ENCODE results near the gene PTPRC.

PTPRC gene

DNA sequence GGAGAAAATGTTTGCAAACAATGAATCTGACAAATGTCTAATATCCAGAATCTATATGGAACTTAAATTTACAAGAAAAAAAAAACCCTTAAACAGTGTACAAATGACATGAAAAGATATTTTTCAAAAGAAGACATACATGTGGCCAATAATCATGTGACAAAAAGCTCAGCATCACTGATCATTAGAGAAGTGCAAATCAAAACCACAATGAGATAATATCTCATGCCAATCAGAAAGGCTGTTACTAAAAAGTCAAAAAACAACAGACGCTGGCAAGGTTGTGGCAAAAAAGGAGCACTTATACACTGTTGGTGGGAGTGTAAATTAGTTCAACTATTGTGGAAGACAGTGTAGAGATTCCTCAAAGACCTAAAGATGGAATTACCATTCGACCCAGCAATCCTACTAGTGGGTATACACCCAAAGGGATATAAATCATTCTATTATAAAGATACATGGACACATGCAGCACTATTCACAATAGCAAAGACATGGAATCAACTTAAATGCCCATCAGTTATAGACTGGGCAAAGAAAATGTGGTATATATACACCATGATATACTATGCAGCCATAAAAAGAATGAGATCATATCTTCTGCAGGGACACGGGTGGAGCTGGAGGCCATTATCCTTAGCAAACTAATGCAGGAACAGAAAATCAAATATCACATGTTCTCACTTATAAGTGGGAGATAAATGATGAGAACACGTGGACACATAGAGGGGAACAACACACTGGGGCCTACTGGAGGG is 123.2 kb downstream of the PTPRC start:
- no peak for DNase-seq (ENCODE audit: low read depth)

DNA sequence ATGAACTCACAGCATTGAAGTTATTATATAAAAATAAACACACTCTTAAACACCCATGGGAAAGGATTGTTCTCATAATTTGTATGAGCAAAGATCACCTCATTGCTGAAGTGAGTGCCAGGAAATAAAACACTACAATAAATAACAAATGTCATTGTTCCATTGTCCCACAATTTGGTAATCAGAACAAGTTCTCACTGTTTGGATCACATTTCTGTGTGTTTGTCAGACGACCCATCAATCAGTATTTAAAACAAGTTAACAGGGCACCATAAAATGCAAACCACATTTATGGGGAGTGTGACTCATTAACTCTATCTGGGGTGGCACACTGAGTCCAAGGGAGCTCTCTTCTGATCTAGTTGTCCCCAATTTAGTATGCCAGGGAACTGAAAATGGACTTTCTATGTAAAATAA is 124.5 kb downstream of the PTPRC start:
- DNase-seq (ENCODE audit: low read depth) = no peak

DNA sequence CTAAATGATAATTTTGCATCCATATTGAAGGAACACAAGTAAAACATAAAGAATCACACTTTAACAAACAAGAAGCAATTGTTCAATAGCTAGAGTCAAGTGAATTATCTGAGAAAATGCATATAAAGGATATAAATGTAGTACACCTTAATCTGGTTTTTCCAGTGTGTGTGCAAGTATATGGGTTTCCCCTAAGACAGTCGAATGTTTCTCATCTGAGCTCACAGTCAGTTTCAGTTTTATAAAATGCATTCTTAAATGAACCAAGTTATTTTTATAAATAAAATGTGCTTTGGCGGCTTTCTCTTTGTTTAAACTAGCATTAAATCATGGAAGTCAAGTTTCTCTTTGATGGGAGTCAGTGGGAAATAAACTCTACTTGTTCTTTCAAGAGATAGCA is 125.9 kb downstream of the PTPRC start:
- no peak for DNase-seq (ENCODE audit: low read depth)

DNA sequence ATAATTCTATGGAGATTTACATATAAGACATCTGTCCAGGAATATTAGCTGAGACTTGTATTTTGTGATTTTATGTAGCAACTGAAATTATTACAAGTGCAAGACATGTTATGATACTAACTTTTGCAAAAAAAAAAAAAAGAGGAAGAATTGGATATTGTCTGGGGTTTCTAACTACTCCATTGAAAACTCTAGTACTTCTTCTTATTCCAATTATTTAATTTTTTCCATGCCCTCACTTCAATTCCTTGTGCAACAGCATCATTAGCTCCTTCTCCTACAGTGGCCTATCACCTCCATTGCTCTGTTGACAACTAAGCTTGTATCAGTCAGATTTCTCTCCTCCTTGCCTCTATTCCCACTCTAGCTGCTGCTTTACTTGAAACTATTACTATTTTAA is 126.6 kb downstream of the PTPRC start:
- DNase-seq (ENCODE audit: low read depth) = no peak

DNA sequence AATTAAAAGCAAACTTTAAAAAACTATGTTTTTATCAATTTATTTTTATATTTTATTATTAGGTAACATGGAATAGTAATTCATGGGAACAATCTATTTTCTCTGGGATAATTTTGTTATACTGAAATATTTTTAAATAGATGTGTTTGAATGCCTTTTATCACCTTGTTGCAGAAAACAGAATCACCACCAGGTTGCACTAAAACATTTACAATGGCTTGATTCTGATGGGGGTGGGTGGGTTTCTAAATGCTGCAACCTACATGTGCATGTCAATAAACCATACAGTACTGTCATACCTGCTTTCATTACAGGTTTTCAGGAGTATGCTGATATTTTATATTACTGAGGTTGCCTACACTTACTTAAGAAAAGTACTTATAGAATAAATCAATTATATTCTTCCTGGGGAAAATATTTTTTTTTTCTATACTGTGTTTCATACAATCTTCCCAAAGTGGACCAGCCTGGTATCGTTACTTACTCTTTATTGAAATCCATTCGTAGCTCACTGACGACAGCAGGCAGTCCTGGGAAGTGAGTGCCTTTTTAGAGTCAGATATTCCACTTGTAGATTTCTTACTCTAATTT is 132.8 kb downstream of the PTPRC start:
- DNase-seq (ENCODE audit: low read depth) = no peak

DNA sequence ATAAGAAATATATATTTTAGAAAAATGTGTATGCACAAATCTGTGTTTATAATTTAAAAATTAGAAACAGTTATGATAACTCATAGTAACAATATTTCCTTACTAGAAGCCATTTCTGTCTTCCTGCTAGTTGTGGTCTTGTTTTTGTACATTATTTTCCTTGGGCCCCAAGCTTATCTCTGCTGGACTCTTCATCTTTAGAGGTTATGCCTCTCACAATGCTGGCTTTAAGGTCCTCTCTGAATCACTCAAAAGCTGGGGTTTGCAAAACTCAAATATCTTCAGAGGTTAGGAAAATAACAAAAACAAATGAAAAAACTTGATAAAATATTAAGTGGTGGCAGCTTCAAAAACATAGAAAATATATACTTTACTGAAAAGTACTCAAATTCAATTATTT is 133.8 kb downstream of the PTPRC start:
- no peak for DNase-seq (ENCODE audit: low read depth)

DNA sequence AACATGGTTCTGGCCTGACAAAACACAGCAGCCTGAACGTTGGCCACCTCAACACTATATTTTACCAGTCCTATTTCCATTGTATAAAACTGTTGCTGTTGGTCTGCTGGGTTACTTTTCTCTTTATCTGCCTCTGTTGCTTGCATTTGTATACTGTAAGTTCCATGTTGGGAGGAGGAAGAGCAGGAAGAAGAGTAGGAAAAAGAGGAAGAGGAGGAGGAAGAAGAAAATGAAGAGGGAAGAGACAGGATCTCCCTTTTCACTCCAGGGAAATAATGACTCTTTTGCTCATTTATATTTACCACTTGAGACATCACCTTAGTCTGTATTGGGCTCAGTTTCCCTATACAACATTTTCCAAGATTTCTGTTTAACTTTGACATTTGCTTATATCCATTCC is 134.2 kb downstream of the PTPRC start:
- DNase-seq (ENCODE audit: low read depth) = no peak

DNA sequence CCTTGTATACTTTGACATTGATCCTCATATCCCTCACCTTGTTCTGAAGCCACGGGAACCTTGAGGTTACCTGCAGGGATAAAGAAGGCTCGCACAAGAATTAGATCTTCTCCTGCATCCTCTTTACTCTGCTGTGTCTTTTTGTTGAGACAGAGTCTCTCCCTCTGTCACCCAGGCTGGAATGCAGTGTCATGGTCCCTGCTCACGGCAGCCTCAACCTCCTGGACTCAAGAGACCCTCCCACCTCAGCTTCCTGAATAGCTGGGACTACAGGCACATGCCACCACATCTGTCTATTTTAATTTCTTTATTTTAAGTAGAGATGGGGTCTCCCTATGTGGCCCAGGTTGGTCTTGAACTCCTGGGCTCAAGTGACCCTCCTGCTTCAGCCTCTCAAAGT is 134.7 kb downstream of the PTPRC start:
- no peak for DNase-seq (ENCODE audit: low read depth)

DNA sequence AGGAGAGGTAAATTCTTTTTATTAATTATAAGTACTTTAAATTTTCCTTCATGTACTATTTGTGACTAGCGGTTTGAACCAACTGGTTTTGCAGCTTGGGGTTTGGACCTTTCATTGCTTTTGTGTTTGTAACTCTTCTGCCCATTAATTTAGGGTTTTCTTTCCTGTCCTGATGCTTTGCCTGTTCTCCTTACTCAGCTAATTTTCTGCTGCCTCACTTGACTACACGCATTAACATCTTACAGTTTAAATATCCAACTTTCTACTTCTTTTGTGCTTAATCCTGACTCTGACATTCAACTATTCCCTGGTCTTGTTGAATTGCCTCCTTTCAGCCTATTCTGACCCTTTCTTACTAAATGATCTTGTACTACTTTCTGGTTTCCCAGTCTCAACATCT is 135.6 kb downstream of the PTPRC start:
- DNase-seq (ENCODE audit: low read depth) = no peak

DNA sequence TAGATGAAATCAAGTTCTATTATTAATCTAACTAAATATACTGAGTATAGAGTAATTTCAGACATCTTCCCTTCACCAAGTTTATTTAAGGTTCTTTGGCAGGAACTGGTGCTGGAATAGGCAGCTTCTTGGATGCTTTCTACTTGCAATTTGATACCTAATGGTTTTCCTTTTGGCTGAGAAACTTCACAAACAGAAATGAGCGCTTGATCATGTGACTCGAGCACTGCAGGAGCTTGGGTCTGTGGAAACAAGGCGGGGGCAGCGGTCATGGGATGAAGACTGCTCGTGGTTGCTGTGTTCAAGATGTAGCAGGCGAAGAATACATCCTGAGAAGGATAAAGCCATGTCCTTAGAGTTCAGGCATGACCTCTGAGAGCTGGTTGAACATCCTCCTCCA is 136.8 kb downstream of the PTPRC start:
- no peak for DNase-seq (ENCODE audit: low read depth)

DNA sequence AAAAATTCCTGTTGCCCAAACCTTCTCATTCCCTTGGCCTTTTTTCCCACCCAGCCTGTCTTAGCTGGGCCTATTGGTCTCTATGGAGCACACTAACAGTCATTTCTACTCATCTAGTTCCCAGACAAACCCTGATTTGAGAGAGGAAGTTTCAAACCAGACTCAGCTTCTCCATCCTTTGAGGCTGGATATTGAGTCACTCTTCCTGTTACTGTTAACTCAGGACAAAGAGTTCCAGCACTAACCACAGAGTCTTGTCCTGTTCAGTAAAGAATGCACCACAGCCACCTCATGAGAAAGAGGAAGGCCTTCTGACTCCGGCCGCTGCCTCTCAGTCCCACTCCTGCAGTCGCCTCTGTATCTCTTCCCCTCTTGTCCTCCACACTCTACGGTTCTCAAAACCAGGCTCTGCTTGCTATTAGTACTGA is 137.8 kb downstream of the PTPRC start:
- no peak for DNase-seq (ENCODE audit: low read depth)

DNA sequence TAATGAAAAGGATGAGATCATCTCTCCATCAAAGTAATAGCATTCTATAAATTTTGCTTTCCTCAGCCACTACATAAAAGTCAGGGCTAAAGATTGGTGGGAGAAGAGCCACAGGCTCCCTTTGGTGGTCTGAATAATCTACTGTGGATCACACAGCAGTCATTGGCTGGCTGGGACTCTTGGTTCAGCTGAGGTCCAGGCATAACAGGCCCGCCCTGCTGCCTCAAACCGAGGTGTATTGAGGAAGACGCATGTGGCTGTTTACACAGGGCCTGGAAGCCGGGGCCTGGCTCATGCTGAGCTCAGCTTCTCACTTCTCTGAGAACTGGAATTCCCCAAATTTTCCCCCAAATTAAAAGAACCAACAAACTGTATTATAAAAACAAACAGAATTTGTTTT is 139.2 kb downstream of the PTPRC start:
- DNase-seq (ENCODE audit: low read depth) = no peak

DNA sequence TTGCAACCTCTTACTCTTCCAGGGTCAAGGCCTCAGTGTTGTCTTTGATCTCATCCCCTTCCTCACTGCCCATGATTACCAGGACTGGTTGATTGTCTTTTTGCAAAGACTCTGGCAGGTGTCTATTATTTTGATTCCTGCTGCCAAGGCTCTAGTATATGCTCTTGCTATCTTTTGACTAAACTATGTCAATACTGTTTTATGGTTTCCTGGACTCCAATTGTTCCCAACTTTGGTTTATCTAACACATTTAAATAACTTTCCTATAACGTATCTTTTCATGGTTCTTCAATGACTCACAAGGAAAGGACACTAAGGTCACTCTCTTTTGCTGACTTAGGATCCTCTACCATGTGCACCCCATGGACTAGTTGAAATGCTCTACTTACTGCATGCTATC is 141.5 kb downstream of the PTPRC start:
- DNase-seq (ENCODE audit: low read depth) = no peak

DNA sequence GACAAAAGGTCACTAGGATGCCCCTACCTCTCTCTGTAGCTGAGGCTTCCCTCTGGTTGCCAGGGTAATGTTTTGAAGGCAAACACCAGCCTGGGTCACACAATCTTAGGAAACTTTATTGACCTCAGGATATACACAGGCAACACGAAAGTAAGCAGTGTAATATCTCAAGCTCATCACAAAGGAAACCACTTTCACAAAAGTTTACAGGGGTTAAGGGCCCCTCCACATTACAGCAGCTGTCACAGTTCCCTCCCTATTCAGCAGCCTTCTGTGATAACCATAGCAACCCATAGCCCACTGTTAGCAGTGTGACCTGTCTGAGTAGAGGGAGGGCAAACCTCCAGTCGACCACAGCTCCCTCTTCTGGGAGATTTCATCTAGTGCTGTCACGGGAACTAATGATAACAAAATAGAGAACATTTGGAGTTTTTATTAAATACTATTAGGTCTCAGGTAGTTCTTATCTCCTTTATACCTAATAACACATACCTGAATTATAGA is 149.8 kb downstream of the PTPRC start:
- DNase-seq (ENCODE audit: low read depth) = no peak

DNA sequence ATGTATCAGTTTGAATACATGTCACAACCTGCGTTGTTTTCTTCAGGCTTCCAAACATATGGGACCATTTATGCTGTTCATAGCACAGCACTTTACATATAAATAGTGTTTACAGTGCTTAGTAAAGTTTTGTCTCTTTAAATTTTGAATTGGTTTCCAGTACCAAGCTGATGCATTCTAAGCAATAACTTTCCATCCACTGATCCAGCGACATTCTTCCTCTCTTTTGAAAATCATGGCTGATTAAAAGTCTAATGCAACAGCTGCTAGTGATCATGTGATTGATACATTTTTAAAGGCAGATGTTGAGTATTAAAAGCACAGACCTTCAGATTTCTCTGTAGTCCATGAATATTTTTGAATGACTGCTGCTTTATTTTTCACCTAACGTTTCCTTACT is 154.9 kb downstream of the PTPRC start:
- DNase-seq (ENCODE audit: low read depth) = no peak

DNA sequence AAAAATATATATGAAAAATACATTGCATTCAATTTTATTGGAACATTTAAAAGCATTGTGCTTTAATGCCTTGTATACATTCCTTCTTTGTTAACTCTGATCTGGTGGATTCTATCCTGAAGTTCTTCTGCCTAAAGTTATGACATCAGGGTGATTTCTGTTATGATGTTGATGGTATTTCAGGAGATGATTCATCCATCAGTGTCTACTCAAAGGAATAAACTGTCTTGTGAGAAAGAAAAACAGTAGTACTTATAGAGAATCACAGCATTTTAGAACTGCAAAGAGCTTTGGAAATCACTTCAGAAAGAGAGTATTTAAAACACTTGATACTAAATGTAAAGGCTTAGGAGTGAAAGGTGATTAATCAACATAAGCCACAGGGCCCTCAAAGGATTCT is 155.7 kb downstream of the PTPRC start:
- DNase-seq (ENCODE audit: low read depth) = no peak

DNA sequence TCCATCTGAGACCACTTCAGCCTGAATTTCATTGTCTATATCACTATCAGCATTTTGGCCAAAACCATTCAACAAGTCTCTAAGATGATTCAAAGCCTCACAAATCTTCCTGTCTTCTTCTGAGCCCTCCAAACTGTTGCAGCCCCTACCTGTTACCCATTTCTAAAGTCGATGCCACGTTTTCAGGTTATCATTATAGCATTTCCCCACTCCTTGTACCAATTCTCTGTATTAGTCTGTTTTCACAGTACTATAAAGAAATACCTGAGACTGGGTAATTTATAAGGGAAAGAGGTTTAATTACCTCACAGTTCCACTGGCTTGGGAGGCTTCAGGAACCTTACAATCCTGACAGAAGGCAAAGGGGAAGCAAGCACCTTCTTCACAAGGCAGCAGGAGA is 158.8 kb downstream of the PTPRC start:
- DNase-seq (ENCODE audit: low read depth) = no peak

DNA sequence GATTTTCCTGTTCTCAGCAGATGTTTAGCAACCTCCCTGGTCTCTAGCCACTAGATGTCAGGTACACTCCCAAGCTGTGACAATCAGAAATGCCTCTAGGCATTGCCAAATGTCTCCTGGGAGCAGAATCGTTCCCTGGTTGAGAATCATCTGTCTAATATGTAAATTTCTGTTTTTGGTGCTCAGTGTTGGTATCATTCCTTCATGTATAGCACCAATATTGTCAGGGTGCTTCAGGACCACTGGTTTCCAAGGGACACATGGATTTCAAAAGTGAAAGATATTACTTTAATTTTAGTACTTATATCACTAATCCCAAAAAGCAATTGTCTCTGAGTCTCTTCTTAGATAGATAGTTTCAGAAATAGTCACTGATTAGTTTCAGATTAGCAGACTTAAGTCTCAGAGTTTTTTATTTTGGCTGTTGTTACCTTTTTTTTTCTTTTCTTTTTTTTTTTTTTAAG is 160.1 kb downstream of the PTPRC start:
- DNase-seq (ENCODE audit: low read depth) = no peak

DNA sequence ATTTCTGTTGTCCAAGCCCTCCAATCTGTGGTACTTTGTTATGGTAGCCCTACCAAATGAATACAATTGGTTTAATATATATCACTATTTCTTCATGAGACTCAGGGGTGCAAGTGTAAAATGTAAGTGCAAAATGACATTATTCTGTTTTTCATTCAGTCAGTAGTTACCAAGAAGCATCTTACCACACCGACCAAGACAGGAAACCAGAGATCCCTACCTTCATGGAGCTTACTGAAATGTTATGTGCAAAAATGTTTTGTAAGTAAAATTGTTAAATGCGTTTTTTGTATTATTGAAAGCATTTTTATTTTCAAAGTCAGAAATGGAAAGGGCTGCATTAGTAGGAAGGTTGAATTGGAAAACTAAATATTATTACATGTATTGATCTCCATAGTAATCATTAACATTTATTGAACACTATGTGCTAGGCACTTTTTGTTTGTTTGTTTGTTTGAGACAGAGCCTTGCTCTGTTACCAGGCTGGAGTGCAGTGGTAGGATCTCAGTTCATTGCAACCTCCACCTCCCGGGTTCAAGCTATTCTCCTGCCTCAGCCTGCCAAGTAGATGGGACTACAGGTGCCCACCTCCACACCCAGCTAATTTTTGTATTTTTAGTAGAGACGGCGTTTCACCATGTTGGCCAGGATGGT is 166.8 kb downstream of the PTPRC start:
- no peak for DNase-seq (ENCODE audit: low read depth)

DNA sequence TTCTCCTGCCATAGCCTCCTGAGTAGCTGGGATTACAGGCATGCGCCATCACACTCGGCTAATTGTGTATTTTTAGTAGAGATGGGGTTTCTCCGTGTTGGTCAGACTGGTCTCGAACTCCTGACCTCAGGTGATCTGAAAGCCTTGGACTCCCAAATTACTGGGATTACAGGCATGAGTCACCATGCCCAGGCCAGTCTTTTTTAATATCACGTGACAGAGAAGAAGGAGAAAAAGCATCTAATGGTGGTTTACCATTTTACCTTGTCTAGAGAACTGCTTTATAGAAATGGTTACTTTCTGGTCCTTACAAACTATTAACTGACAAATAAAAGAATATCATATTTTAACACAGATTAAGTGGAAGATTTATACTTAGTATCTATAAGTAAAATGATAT is 168.0 kb downstream of the PTPRC start:
- no peak for DNase-seq (ENCODE audit: low read depth)
